Stimulated activated CD8-positive, alpha-beta memory T cell treated with anti-CD3 and anti-CD28 coated beads, Interleukin-15, amount 100 ng/mL, for 1 hour (primary cell): ENCODE results near the gene PTPRD.
"Not testable (repeated sequence)": the region's sequence is repeated elsewhere in the genome, so short reads cannot be mapped to it uniquely, and the experiment has no call there.

Experiments used
- DNase-seq: peaks from one replicate; pipeline ENCODE4 v3.0.0-alpha.2; 2020; ENCODE audit warnings: low read depth

PTPRD gene

GRCh38 chr9:9963841-9964240 lies 649.0 kb downstream of the PTPRD start:
- DNase-seq: no peak

GRCh38 chr9:9961934-9962333 lies 650.9 kb downstream of the PTPRD start:
- no peak for DNase-seq

- DNase-seq: no peak
Measured at GRCh38 chr9:9961487-9961886, 651.3 kb downstream of the PTPRD start.

GRCh38 chr9:9951556-9952160 lies 661.1 kb downstream of the PTPRD start:
- no peak for DNase-seq

GRCh38 chr9:9950813-9951212 lies 662.0 kb downstream of the PTPRD start:
- no peak for DNase-seq

GRCh38 chr9:9949978-9950377 lies 662.8 kb downstream of the PTPRD start:
- DNase-seq: no peak

GRCh38 chr9:9949368-9949767 lies 663.4 kb downstream of the PTPRD start:
- no peak for DNase-seq

- DNase-seq: no peak
Measured at GRCh38 chr9:9945966-9946365, 666.8 kb downstream of the PTPRD start.

- peak; percentile 12 for DNase-seq
Measured at GRCh38 chr9:9942764-9943424, 669.9 kb downstream of the PTPRD start.

GRCh38 chr9:9938432-9938831 lies 674.4 kb downstream of the PTPRD start:
- no peak for DNase-seq

- not testable (repeated sequence) for DNase-seq
Measured at GRCh38 chr9:9931464-9931863, 681.3 kb downstream of the PTPRD start.

- DNase-seq: no peak
Measured at GRCh38 chr9:9924376-9924775, 688.4 kb downstream of the PTPRD start.

- no peak for DNase-seq
Measured at GRCh38 chr9:9921805-9922204, 691.0 kb downstream of the PTPRD start.

GRCh38 chr9:9920425-9921060 lies 692.3 kb downstream of the PTPRD start:
- no peak for DNase-seq

GRCh38 chr9:9919174-9919775 lies 693.5 kb downstream of the PTPRD start:
- no peak for DNase-seq

- DNase-seq: no peak
Measured at GRCh38 chr9:9917400-9917799, 695.4 kb downstream of the PTPRD start.

GRCh38 chr9:9914174-9914573 lies 698.6 kb downstream of the PTPRD start:
- no peak for DNase-seq

GRCh38 chr9:9913276-9913832 lies 699.4 kb downstream of the PTPRD start:
- DNase-seq: no peak

- DNase-seq: no peak
Measured at GRCh38 chr9:9912459-9912858, 700.3 kb downstream of the PTPRD start.

GRCh38 chr9:9905736-9906135 lies 707.1 kb downstream of the PTPRD start:
- no peak for DNase-seq

GRCh38 chr9:9904041-9904440 lies 708.8 kb downstream of the PTPRD start:
- DNase-seq: no peak

GRCh38 chr9:9901624-9902023 lies 711.2 kb downstream of the PTPRD start:
- DNase-seq: no peak

- no peak for DNase-seq
Measured at GRCh38 chr9:9893837-9894236, 719.0 kb downstream of the PTPRD start.
